Tongue (tissue), 2 donors: ENCODE data around the gene SRC. TPM values are rescaled to one million over a fixed set of nuclear protein-coding genes. Genes with fewer than 3 reads are reported as not detected.
"Not testable (repeated sequence)": the region's sequence is repeated elsewhere in the genome, so short reads cannot be mapped to it uniquely, and the experiment has no call there.

Experiments used
- DNase-seq: peaks from one replicate; pipeline ENCODE4 v3.0.0-alpha.2; 2015
- total RNA-seq: library from RNA; depleted of rRNA; stranded (reverse); fragments of >200 nt; gene quantifications from one replicate; pipeline ENCODE4 v1.2.3, GENCODE V29; 2014

Gene SRC
- total RNA-seq, 1 donor from 2014 or later: 54.3 TPM

DNA sequence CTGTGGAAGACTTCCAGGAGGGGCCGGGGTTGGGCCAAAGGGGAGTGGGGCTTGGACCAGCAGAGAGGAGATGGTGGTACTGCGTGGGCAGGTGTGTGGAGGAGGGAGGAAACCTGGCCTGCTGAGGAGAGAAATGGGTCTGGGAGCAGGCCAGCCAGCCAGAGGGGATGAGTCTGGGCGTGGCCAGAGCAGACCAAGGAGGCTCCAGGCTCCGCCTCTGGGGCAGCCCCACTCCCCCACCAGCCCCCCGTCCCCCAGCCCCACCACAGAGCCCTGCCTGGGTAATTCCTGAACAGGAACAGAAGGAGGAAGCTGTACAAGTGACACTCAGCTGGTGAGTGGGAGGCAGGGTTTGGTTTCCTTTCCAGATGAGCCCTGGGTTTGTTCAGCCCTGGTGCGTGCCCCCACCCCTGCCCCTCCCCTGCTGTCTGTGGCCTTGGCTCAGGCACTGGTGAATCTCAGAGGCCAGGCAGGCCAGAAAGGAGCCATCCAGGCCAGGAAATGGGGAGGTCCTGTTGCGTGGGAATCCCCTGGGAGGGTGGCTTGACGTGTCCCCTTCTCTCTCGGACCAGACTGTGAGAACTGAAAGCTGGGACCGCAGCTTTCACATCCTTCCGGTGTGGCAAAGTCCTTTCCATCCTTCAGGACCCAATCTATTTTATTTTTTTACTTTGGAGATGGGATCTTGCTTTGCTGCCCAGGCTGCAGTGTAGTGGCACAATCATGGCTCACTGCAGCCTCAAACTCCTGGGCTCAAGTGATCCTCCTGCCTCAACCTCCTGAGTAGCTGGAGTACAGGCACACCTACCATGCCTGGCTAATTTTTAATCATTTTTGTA lies 9.4 kb upstream of the SRC start:
- no peak for DNase-seq

DNA sequence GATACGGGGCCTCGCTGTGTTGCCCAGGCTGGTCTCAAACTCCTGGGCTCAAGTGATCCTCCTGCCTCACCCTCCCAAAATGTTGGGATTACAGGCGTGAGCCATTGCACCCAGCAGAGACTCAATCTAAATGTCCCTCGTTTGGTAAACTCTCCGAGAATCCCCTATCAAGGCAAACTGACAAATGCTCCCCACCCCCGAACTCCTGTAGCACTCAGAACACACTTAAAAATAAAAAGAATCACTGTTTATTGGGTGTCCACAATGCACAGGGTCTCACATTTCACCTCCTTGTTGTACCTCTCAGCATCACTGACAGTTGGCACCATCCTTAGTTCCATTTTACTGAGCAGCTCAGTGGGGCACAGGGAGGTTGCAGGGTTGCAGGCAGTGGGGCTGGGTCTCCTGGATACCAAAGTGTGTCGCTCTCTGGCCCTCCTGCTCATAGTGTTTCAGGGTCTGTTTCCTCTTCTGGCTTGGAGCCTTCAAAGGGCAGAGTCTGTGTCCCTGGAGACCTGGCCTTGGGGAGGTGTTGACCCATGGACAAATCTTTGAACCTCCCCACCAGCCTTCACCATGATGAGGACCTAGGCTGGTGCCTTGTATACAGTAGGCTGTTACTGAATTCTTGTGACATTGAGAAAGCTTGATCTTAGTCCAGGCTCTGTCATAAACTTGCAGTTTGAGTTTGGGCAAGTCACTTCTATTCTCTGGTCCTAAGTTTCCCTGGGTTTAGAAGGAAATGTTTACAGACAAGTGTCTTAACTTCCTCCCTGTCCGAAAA lies 8.5 kb upstream of the SRC start:
- no peak for DNase-seq

GRCh38 chr20:37338380-37338779 lies 7.6 kb upstream of the SRC start:
- DNase-seq: not testable (repeated sequence)

DNA sequence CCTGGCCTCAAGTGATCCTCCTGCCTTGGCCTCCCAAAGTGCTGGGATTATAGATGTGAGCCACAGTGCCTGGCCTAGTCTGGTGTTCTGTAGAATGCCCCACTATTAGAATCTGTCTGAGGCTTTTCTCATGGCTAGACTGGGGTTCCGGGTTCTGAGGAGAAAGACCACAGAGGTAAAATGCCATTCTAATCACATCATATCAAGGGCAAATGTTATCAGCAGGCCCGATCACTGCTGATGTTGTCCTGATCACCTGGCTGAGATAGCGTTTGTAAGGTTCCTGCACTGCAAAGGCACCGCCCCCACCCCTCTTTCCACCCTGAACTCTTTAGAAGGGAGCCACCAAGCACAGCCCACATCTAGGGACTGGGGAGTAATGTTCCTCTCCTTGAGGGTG lies 6.7 kb upstream of the SRC start:
- no peak for DNase-seq

DNA sequence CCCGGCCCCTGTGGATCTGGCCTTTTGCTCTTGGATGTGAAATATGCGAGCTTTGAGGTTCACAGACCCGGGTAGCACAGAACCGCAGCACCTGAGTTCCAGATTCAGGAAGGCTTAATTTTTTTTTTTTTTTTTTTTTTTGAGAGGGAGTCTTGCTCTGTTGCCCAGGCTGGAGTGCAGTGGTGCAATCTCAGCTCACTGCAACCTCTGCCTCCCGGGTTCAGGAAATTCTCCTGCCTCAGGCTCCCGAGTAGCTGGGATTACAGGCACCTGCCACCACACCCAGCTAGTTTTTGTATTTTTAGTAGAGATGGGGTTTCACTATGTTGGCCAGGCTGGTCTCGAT lies 6.2 kb upstream of the SRC start:
- DNase-seq: not testable (repeated sequence)

DNA sequence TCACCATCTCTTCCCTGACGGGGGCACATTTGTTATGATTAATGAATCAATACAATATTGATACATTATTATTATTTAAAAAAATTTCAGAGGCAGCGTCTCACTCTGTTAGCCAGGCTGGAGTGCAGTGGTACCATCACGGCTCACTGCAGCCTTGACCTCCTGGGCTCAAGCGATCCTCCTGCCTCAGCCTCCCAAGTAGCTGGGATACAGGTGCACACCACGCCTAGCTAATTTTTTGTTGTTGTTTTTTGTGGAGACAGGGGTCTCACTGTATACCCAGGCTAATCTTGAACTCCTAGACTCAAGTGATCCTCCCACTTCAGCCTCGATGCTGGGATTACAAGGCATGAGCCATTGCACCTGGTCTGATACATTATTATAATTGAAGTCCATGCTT lies 4.9 kb upstream of the SRC start:
- no peak for DNase-seq

DNA sequence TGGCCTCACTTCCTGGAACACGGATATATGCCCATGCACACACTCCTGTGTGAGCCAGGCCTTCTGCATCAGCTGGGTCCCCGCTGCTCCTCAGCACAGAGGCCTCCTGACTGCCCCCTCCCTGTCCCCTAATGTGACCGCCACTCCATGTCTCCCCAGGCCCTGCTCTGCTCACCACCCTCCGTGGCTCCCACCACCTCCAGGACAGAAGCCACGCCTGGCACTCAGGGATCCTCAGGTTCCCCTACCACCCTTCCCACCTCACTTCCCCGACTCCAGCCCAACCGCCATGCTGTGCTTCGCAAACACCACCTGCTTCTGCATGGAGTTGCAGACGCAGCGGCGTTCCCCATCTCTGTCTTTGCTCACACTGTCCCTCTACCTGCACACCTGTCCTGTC lies 4.3 kb upstream of the SRC start:
- no peak for DNase-seq

DNA sequence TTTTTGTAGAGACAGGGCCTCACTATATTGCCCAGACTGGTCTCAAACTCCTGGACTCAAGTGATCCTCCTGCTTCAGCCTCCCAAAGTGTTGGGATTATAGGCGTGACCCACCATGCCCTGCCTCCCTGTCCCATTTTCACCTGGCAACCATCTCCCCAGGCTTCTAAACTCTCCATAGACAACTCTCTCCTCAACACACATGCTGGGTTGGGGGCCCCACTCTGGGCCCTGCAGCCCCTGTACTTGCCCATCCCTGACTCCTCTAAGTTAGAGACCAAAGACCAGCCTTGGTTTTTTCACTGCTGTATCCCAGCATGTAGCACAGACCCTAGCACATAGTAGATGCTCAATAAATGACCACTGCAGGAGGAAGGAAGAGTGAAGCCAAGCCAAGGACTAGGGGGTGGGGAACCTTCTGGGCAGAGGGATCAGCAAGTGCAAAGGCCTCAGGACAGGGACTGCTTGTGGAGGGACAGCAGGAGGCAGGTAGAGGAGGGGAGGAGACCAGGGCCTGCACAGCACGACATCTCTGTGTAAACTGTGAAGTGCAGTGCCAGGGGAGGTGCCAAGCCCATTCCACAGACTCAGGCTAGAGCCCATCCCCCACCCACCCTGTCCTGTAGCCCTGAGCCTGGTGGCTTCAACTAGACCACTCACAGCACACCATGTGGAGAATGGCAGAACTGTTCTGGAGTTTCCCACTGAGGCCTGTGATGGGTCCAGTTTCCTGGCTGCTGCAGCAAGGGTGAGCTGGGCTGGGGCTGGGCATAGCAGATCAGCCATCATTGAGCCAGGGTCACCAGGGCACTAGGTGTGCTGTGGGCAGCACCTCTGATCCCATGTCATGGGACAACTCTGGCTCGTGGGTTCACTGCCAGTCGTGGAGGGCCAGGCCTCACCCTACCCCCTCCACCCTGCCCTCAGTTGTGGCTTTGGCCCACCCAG lies 3.4 kb upstream of the SRC start:
- DNase-seq: no peak

- no peak for DNase-seq
Observed at GRCh38 chr20:37343212-37343993, 2.5 kb upstream of the SRC start.

- DNase-seq: no peak
Observed at GRCh38 chr20:37343994-37344355, 2.0 kb upstream of the SRC start.

GRCh38 chr20:37344506-37345338 lies 1.2 kb upstream of the SRC start:
- DNase-seq: no peak

DNA sequence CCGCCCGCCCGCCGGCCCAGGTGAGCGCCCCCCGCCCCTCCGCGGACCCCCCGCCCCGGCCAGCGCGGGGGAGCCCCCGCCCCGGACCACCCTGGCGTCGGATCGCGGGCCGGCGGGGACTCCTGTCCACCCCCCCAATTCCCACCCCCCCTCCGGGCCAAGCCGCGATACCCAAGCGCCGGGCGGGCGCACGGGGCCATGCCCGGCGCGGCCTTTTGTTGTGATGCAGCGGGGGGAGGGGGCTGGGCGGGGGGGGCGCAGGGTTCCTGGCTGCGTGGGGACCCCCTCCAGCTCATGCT lies 245 bp downstream of the SRC start:
- no peak for DNase-seq

DNA sequence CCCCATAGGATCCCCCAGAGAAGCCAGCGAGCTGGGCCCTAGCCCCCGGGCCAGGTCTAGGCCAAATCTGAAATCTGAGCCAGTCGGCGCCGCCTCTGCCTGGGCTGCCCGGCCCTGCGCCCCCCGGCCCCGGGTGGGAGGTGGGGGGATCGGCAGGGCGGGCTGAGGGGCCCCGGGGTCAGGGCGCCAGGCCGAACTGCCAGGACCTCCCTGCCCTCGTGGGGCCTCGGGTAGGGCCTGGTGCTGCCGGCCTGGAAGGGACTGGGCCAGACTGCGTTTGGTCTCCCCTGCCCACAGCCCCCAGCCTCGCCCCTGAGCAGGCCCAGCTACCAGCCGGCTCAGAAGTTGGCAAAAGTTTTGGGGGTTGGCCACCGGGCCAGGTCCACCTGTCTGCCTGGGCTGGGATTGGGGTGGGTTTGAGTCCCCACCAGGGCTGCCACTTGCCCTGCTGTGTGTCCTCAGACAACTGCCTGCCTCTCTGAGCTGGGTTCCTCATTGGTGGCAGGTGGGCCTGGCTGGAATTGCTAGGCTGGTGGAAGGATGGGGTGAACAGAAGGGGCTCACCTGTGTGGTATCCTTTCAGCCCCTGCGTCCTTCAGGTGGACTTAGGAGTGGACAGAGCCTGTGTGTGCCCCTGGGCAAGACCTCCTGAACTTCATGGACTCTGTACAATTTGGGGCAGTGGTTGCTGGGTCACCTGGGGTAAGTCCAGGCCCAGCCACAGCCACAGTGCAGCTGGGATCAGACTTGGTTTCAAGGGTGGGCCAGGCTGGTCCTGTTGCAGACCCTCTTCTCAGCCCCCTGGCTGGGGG lies 801 bp downstream of the SRC start:
- no peak for DNase-seq

DNA sequence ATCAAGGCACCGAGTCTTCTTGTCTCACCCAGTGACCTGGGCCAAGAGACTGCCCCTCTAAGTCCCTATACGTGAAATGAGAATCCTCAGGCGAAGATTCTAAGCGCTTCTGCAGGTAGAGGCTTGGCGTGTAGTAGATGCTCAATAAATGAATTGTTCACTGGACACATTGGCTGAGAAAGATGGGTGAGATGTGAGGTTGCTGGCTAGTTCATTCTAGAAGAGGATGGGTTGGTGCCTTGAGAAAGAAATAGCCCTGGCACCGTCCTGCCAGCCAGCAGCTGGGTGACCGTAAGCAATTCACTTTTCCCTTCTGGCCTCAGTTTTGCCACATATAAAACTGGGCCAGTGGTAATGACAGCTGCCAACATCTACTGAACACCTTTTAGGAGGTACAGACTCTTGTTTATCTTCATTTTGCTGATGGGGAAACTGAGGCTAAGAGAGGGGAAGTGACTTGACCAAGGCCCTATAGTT lies 1.4 kb downstream of the SRC start:
- DNase-seq: no peak

GRCh38 chr20:37347891-37348791 lies 2.2 kb downstream of the SRC start:
- DNase-seq: no peak

- no peak for DNase-seq
Observed at GRCh38 chr20:37348792-37349516, 3.0 kb downstream of the SRC start.

GRCh38 chr20:37349517-37350491 lies 3.9 kb downstream of the SRC start:
- no peak for DNase-seq
